Transverse colon (tissue), 4 donors: ENCODE data around the gene NUP85.

ENCODE experiments used
- CTCF ChIP-seq, 5 experiments: fragments of 200-600 bp in 3 of 5; fragments of 450-650 bp in 2 of 5; sonication (generic) in 3 of 5; IDR thresholded peaks; 1 replicate in 2 of 5; 2 replicates in 3 of 5; pipeline ENCODE4 v1.5.1; 2016 to 2017; ENCODE audit warnings: antibody characterized with exemption in 5 of 5, inconsistent platforms in 3 of 5, mild to moderate bottlenecking in 2 of 5, moderate library complexity in 1 of 5
- EP300 ChIP-seq: sonication (generic); formaldehyde crosslinking; IDR thresholded peaks from one replicate; pipeline ENCODE4 v1.6.1; 2017; ENCODE audit warnings: antibody characterized with exemption, low read depth
- POLR2A ChIP-seq: fragments of 450-650 bp; IDR thresholded peaks from one replicate; pipeline ENCODE4 v1.6.1; 2016; ENCODE audit warnings: antibody characterized with exemption, mild to moderate bottlenecking, moderate library complexity
- POLR2AphosphoS5 ChIP-seq, 3 donors: sonication (generic); formaldehyde crosslinking; IDR thresholded peaks; one replicate each; pipeline ENCODE4 v1.6.1; 2016; ENCODE audit warnings: antibody characterized with exemption in 3 of 3

- TF ChIP-seq CTCF (IDR thresholded peaks at IDR 0.05) (peak in 1 of 5 experiments; percentile 9), POLR2A (no peak), EP300 (no peak), POLR2AphosphoS5 (IDR thresholded peaks at IDR 0.05) (no peak)
These were observed 299 bp downstream of the NUP85 start for GRCh38 chr17:75205793-75206163.
